Body of pancreas (tissue), 4 donors: ENCODE measurements around the gene CCL23.

Experiments used
- CTCF ChIP-seq, 7 experiments: fragments of 450-650 bp in 4 of 7; fragments of 200-600 bp in 3 of 7; sonication (generic) in 3 of 7; IDR thresholded peaks; one replicate each; pipeline ENCODE4 v1.5.1; 2016 to 2019; ENCODE audit warnings: antibody characterized with exemption in 7 of 7
- POLR2A ChIP-seq, 3 donors: fragments of 450-650 bp; IDR thresholded peaks; one replicate each; pipeline ENCODE4 v1.6.1; 2016; ENCODE audit warnings: antibody characterized with exemption in 3 of 3, mild to moderate bottlenecking in 2 of 3

DNA sequence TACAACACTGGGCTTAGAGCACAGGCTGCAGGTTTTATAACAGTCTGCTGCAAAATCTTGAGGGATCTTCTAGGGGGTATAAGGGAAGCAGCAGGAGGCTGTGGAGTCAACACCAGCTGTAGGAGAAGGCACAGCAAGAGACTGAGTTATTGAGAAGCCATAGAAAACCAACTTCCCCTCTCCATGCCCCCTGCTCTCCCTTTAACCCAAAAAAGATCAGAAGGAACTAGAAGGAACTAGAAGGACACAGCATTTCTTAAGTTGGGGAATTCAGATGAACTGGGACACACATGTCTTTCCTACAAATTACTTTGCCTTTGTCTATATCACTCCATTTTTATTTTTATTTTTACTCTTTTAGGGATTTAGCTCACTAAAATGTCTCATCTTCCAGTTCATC, 40.1 kb upstream of the CCL23 start:
- TF ChIP-seq CTCF (IDR thresholded peaks at IDR 0.05): no peak
- TF ChIP-seq POLR2A (IDR thresholded peaks at IDR 0.05): no peak
